GM23338 (cell line): ENCODE data around the gene GHRH. TPM values are rescaled to one million over a fixed set of nuclear protein-coding genes. Genes with fewer than 3 reads are reported as not detected.
A peak's percentile ranks its signal among the peaks of the same experiment; 100 is the strongest.

Experiments
- ATAC-seq: fragments of 200-7000 bp; cut with Tn5 transposase; 3 replicates; pipeline ENCODE4 v1.9.1; 2020
- DNase-seq: peaks from one replicate; pipeline ENCODE4 v3.0.0-alpha.2; 2015; ENCODE audit warnings: low spot score
- H2AFZ ChIP-seq: fragments of 200-600 bp; sonication (generic); 2 replicates; pipeline ENCODE4 v1.8.0; 2016; ENCODE audit warnings: antibody characterized with exemption, mild to moderate bottlenecking, moderate library complexity
- H3F3A ChIP-seq: fragments of 200-600 bp; sonication (generic); replicated peaks from 2 replicates; pipeline ENCODE4 v1.8.0; 2017; ENCODE audit warnings: antibody characterized with exemption, mixed run types, low read depth
- H3K27ac ChIP-seq: fragments of 200-600 bp; sonication (generic); 2 replicates; pipeline ENCODE4 v1.6.1; 2016; ENCODE audit warnings: low read depth
- H3K27me3 ChIP-seq: fragments of 200-600 bp; sonication (generic); 2 replicates; pipeline ENCODE4 v1.8.0; 2016; ENCODE audit warnings: mild to moderate bottlenecking, mixed run types, moderate library complexity; ENCODE audit not compliant: insufficient read depth
- H3K36me3 ChIP-seq: fragments of 200-600 bp; sonication (generic); 2 replicates; pipeline ENCODE4 v1.8.0; 2016; ENCODE audit warnings: mild to moderate bottlenecking; ENCODE audit not compliant: insufficient read depth
- H3K4me1 ChIP-seq: fragments of 200-600 bp; sonication (generic); 2 replicates; pipeline ENCODE4 v1.8.0; 2016; ENCODE audit warnings: mild to moderate bottlenecking, moderate library complexity; ENCODE audit not compliant: insufficient read depth
- H3K4me2 ChIP-seq: fragments of 200-600 bp; sonication (generic); 2 replicates; pipeline ENCODE4 v1.7.1; 2017; ENCODE audit warnings: mixed run types
- H3K4me3 ChIP-seq: fragments of 200-600 bp; sonication (generic); 2 replicates; pipeline ENCODE4 v1.6.1; 2016; ENCODE audit warnings: mixed run types
- H3K79me2 ChIP-seq: fragments of 200-600 bp; sonication (generic); replicated peaks from 2 replicates; pipeline ENCODE4 v1.8.0; 2017; ENCODE audit warnings: mild to moderate bottlenecking; ENCODE audit not compliant: insufficient read depth
- H3K9me2 ChIP-seq: fragments of 200-600 bp; sonication (generic); 2 replicates; pipeline ENCODE4 v1.8.0; 2017; ENCODE audit not compliant: insufficient read depth
- H4K20me1 ChIP-seq: fragments of 200-600 bp; sonication (generic); replicated peaks from 2 replicates; pipeline ENCODE4 v1.8.0; 2017; ENCODE audit warnings: mild to moderate bottlenecking; ENCODE audit not compliant: insufficient read depth
- H3K27ac Mint-ChIP-seq: 2 replicates; pipeline ENCODE4 v1.8.0; 2020; ENCODE audit warnings: inconsistent platforms, mild to moderate bottlenecking, moderate library complexity, mixed read lengths
- H3K27me3 Mint-ChIP-seq: 3 replicates; pipeline ENCODE4 v1.8.0; 2022; ENCODE audit warnings: low read depth, mild to moderate bottlenecking, moderate library complexity, mixed read lengths, inconsistent platforms; ENCODE audit not compliant: insufficient read depth, poor library complexity
- H3K36me3 Mint-ChIP-seq: 3 replicates; pipeline ENCODE4 v1.8.0; 2021; ENCODE audit warnings: low read depth, mild to moderate bottlenecking, inconsistent platforms, moderate library complexity, mixed read lengths
- H3K4me1 Mint-ChIP-seq: 3 replicates; pipeline ENCODE4 v1.8.0; 2020; ENCODE audit warnings: mild to moderate bottlenecking, inconsistent platforms, mixed read lengths
- H3K4me3 Mint-ChIP-seq: 3 replicates; pipeline ENCODE4 v1.8.0; 2021; ENCODE audit warnings: moderate library complexity, mild to moderate bottlenecking, inconsistent platforms, mixed read lengths
- H3K9me3 Mint-ChIP-seq: 3 replicates; pipeline ENCODE4 v1.8.0; 2020; ENCODE audit warnings: moderate library complexity, mild to moderate bottlenecking, inconsistent platforms, mixed read lengths
- CREB1 ChIP-seq: fragments of 250-450 bp; sonication (Bioruptor Pico); IDR thresholded peaks from 2 replicates; pipeline ENCODE4 v1.5.0; 2020; ENCODE audit warnings: low read depth, mild to moderate bottlenecking, moderate library complexity
- CTCF ChIP-seq, 2 experiments: fragments of 200-600 bp in 1 of 2; sonication (generic) in 1 of 2; conservative IDR thresholded peaks; 2 replicates each; pipeline versions ENCODE4 v1.5.1 to v1.6.1; 2016 to 2017; ENCODE audit warnings: antibody characterized with exemption in 2 of 2, low read depth in 2 of 2, mild to moderate bottlenecking in 2 of 2, moderate library complexity in 1 of 2
- ETS1 ChIP-seq: IDR thresholded peaks from 2 replicates; pipeline ENCODE4 v1.6.1; 2016; ENCODE audit warnings: antibody characterized with exemption
- EZH2 ChIP-seq: fragments of 200-600 bp; sonication (generic); IDR thresholded peaks from one replicate; pipeline ENCODE4 v1.8.0; 2017; ENCODE audit warnings: antibody characterized with exemption, mild to moderate bottlenecking, low read depth; ENCODE audit not compliant: unreplicated experiment
- POLR2AphosphoS5 ChIP-seq: IDR thresholded peaks from 2 replicates; pipeline ENCODE4 v1.6.1; 2016; ENCODE audit warnings: antibody characterized with exemption, low read depth
- REST ChIP-seq: IDR thresholded peaks from one replicate; pipeline ENCODE4 v1.6.1; 2018; ENCODE audit warnings: antibody characterized with exemption; ENCODE audit not compliant: unreplicated experiment
- STAT1 ChIP-seq: IDR thresholded peaks from one replicate; pipeline ENCODE4 v1.6.1; 2016; ENCODE audit warnings: antibody characterized with exemption; ENCODE audit not compliant: unreplicated experiment
- ZNF114 ChIP-seq: fragments of 250-450 bp; sonication (Bioruptor Pico); IDR thresholded peaks from 2 replicates; pipeline ENCODE4 v1.5.0; 2020; ENCODE audit warnings: mild to moderate bottlenecking, moderate library complexity
- ZNF331 ChIP-seq: fragments of 250-450 bp; sonication (Bioruptor Pico); IDR thresholded peaks from 2 replicates; pipeline ENCODE4 v1.5.0; 2020; ENCODE audit warnings: low read depth, mild to moderate bottlenecking, moderate library complexity
- ZNF462 ChIP-seq: fragments of 250-450 bp; sonication (Bioruptor Pico); IDR thresholded peaks from 2 replicates; pipeline ENCODE4 v1.5.0; 2020; ENCODE audit warnings: mild to moderate bottlenecking, moderate library complexity
- polyA plus RNA-seq: library from polyadenylated mRNA; unstranded; fragments of >200 nt; fragmentation: Nextera tagmentation; extraction: Ambion mirVana; gene quantifications from 2 replicates; pipeline ENCODE4 v1.2.1, GENCODE V29; 2016
- total RNA-seq: library from RNA; depleted of rRNA; stranded (reverse); fragments of >200 nt; shearing (Covaris generic); gene quantifications from 2 replicates; pipeline ENCODE4 v1.2.3, GENCODE V29; 2014

The GHRH gene
- total and polyA plus RNA-seq, 2 experiments from 2014 or later: 0.40 TPM; not detected in 1

GRCh38 chr20:37270576-37271420 is 9.2 kb upstream of the GHRH start (continued):
- TF ChIP-seq ZNF462: no peak
- TF ChIP-seq ZNF114 (CRISPR knock-in tag): no peak
- no peak for TF ChIP-seq CREB1 (CRISPR knock-in tag)
- no peak for TF ChIP-seq STAT1

- Histone ChIP-seq H3K4me1 (peaks cover 21% of the 10 kb centered on the region), H3K27ac (peak overlapping the region; percentile 96)
- TF ChIP-seq CTCF (conservative IDR thresholded peaks at IDR 0.05; ENCODE audit: low read depth in 2 of 2) (no peak), EZH2 (no peak), ZNF331 (CRISPR knock-in tag) (no peak), CREB1 (CRISPR knock-in tag) (no peak), REST (no peak), STAT1 (no peak), POLR2AphosphoS5 (no peak), ETS1 (no peak)
Observed at GRCh38 chr20:37267667-37268313, 6.2 kb upstream of the GHRH start.

More at GRCh38 chr20:37267667-37268313, 6.2 kb upstream of the GHRH start:
- no peaks in the 10 kb centered on the region for H3K9me2 ChIP-seq
- peak; percentile 74 for DNase-seq
- no peaks in the 10 kb centered on the region for H4K20me1 ChIP-seq
- Mint-ChIP-seq H3K27me3 (peaks cover 11% of the 10 kb centered on the region), H3K4me1 (peaks cover 28% of the 10 kb centered on the region), H3K27ac (peak overlapping the region; percentile 97), H3K4me3 (peak overlapping the region; percentile 59), H3K36me3 (peaks cover 4% of the 10 kb centered on the region; the same call in 2 of the 3 replicates), H3K9me3 (peaks cover 11% of the 10 kb centered on the region; the same call in 2 of the 3 replicates)
- peak overlapping the region; percentile 70 for H3K4me2 ChIP-seq
- H3F3A ChIP-seq: peaks cover 15% of the 10 kb centered on the region
- no peaks in the 10 kb centered on the region for H3K36me3 ChIP-seq
- peak overlapping the region; percentile 44 for H3K4me3 ChIP-seq
- H3K79me2 ChIP-seq: no peaks in the 10 kb centered on the region
- no peaks in the 10 kb centered on the region for H3K27me3 ChIP-seq
- peak overlapping the region; percentile 45 for H2AFZ ChIP-seq
- peak; percentile 85 for ATAC-seq
